ENCODE results near the gene RPS6KA5. TPM values are rescaled to one million over a fixed set of nuclear protein-coding genes. Genes with fewer than 3 reads are reported as not detected.
"Not testable (repeated sequence)": the region's sequence is repeated elsewhere in the genome, so short reads cannot be mapped to it uniquely, and the experiment has no call there.

The RPS6KA5 gene
- total RNA-seq, 1 experiment from 2014 or later = 2.6 TPM

DNA sequence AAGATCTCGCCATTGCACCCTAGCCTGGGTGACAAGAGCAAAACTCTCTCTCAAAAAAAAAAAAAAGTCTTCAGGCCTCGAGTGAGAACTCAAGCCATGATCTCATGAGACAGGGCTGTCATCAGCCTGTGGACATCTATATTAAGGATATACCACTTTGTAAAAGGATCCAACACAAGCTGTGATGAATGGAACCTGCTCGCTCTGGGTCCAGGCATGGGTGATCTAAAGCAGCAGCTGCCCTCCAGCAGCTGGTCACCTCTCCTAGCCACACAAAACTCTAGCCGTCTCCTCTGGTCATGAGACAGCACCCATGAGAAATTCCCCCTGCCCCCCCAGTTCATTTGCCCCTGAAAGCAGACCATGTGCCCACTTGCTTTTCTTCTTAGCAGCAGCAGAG, 34.3 kb upstream of the RPS6KA5 start:
- in situ Hi-C loops (cut with HindIII; ENCODE audit: low pct_unique_long_range_greater_than_20kb, low sequenced_read_pairs) = no loop called here
- no peaks in the 10 kb centered on the region for H3K4me1 ChIP-seq (ENCODE audit: control insufficient read depth, insufficient read depth, low read length)
- H3K9me3 ChIP-seq (ENCODE audit: control insufficient read depth, insufficient read depth, low read depth, low read length) = no peaks in the 10 kb centered on the region
- intact Hi-C loops (cut with micrococcal nuclease; ENCODE audit: unreplicated experiment) = no loop called here
- no peaks in the 10 kb centered on the region for H3K36me3 ChIP-seq (ENCODE audit: control insufficient read depth, insufficient read depth, low read length)
- CTCF ChIA-PET = no interaction called here
- TF ChIP-seq, protein P1, sequence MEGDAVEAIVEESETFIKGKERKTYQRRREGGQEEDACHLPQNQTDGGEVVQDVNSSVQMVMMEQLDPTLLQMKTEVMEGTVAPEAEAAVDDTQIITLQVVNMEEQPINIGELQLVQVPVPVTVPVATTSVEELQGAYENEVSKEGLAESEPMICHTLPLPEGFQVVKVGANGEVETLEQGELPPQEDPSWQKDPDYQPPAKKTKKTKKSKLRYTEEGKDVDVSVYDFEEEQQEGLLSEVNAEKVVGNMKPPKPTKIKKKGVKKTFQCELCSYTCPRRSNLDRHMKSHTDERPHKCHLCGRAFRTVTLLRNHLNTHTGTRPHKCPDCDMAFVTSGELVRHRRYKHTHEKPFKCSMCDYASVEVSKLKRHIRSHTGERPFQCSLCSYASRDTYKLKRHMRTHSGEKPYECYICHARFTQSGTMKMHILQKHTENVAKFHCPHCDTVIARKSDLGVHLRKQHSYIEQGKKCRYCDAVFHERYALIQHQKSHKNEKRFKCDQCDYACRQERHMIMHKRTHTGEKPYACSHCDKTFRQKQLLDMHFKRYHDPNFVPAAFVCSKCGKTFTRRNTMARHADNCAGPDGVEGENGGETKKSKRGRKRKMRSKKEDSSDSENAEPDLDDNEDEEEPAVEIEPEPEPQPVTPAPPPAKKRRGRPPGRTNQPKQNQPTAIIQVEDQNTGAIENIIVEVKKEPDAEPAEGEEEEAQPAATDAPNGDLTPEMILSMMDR (IDR thresholded peaks at IDR 0.05) = no peak
- TF ChIP-seq TCF7L2 (IDR thresholded peaks at IDR 0.05; ENCODE audit: low read depth, low read length) (no peak), REST (IDR thresholded peaks at IDR 0.05; ENCODE audit: insufficient read depth in 1 of 2, low read depth in 2 of 2, low read length in 1 of 2) (no peak), POLR2AphosphoS5 (IDR thresholded peaks at IDR 0.05; ENCODE audit: low read depth, low read length) (no peak), SIN3A (IDR thresholded peaks at IDR 0.05; ENCODE audit: borderline replicate concordance, insufficient read depth, low read depth, low read length) (no peak)
- BruUV-seq (replicated peaks) = no TSS peak
- POLR2A ChIA-PET = no interaction called here
- no peak for DNase-seq (ENCODE audit: low read depth, low spot score)
- no peak overlapping the region for H3K27ac ChIP-seq (ENCODE audit: low read length)
- ATAC-seq = no peak
- no peaks in the 10 kb centered on the region for H3K27me3 ChIP-seq (ENCODE audit: control insufficient read depth, insufficient read depth, low read length)
- no peak overlapping the region for H3K4me3 ChIP-seq (ENCODE audit: low read depth in 2 of 2, low read length in 2 of 2)

GRCh38 chr14:91093743-91094472, 33.5 kb upstream of the RPS6KA5 start:
- in situ Hi-C loops (cut with HindIII; ENCODE audit: low pct_unique_long_range_greater_than_20kb, low sequenced_read_pairs); H3K4me1 ChIP-seq (ENCODE audit: control insufficient read depth, insufficient read depth, low read length); POLR2A ChIA-PET; CTCF ChIA-PET; DNase-seq (ENCODE audit: low read depth, low spot score); H3K36me3 ChIP-seq (ENCODE audit: control insufficient read depth, insufficient read depth, low read length); H3K27ac ChIP-seq (ENCODE audit: low read length); H3K27me3 ChIP-seq (ENCODE audit: control insufficient read depth, insufficient read depth, low read length); H3K4me3 ChIP-seq (ENCODE audit: low read depth in 2 of 2, low read length in 2 of 2); BruUV-seq (replicated peaks); ATAC-seq; H3K9me3 ChIP-seq (ENCODE audit: control insufficient read depth, insufficient read depth, low read depth, low read length); intact Hi-C loops (cut with micrococcal nuclease; ENCODE audit: unreplicated experiment): not testable (repeated sequence)

DNA sequence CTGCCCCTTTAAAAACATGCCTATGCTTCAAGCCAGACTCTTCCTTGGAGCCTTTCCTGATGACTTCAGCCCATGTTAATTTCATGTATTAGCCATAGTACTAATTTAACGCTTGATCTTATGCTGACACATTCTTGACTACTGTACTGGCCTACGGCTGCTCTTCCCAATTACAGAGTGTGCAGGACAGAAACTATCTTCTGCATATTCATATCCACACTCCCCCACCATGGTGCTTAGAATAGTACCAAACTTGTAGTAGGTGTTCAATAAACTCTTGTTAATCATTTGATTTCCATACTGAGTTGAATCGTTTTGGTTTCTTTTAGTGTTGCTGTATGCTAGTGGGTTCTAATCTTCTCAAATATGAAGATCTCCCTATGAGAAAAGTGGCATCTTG, 31.6 kb upstream of the RPS6KA5 start:
- Histone ChIP-seq H3K27me3 (ENCODE audit: control insufficient read depth, insufficient read depth, low read length) (no peaks in the 10 kb centered on the region), H3K4me1 (ENCODE audit: control insufficient read depth, insufficient read depth, low read length) (no peaks in the 10 kb centered on the region), H3K27ac (ENCODE audit: low read length) (no peak overlapping the region), H3K36me3 (ENCODE audit: control insufficient read depth, insufficient read depth, low read length) (no peaks in the 10 kb centered on the region), H3K9me3 (ENCODE audit: control insufficient read depth, insufficient read depth, low read depth, low read length) (no peaks in the 10 kb centered on the region), H3K4me3 (ENCODE audit: low read depth in 2 of 2, low read length in 2 of 2) (no peak overlapping the region)
- CTCF ChIA-PET = no interaction called here
- TF ChIP-seq SIN3A (IDR thresholded peaks at IDR 0.05; ENCODE audit: borderline replicate concordance, insufficient read depth, low read depth, low read length) = no peak
- TF ChIP-seq, protein P1 (IDR thresholded peaks at IDR 0.05) = no peak
- TF ChIP-seq POLR2AphosphoS5 (IDR thresholded peaks at IDR 0.05; ENCODE audit: low read depth, low read length) = no peak
- TF ChIP-seq REST (IDR thresholded peaks at IDR 0.05; ENCODE audit: insufficient read depth in 1 of 2, low read depth in 2 of 2, low read length in 1 of 2) = no peak
- intact Hi-C loops (cut with micrococcal nuclease; ENCODE audit: unreplicated experiment) = no loop called here
- POLR2A ChIA-PET = no interaction called here
- ATAC-seq = no peak
- BruUV-seq (replicated peaks) = no TSS peak
- in situ Hi-C loops (cut with HindIII; ENCODE audit: low pct_unique_long_range_greater_than_20kb, low sequenced_read_pairs) = no loop called here
- DNase-seq (ENCODE audit: low read depth, low spot score) = no peak
